Astrocyte (in vitro differentiated cells and primary cell): ENCODE results near the gene APLP2. TPM values are rescaled to one million over a fixed set of nuclear protein-coding genes. Genes with fewer than 3 reads are reported as not detected.
A peak's percentile ranks its signal among the peaks of the same experiment; 100 is the strongest.

Experiments used
- DNase-seq: peaks from one replicate; pipeline ENCODE4 v3.0.0-alpha.2; 2010; ENCODE audit warnings: low read depth
- FAIRE-seq: peaks from 2 replicates; lab custom pipeline; 2011; peaks lifted over from hg19 to GRCh38; lab: Jason Lieb, UNC
- H2AFZ ChIP-seq: 2 replicates; pipeline ENCODE4 v1.6.0; 2012; ENCODE audit warnings: low read depth, low read length, inconsistent platforms
- H3K27ac ChIP-seq: 2 replicates; pipeline ENCODE4 v1.5.1; 2011; ENCODE audit warnings: low read depth, low read length, inconsistent platforms
- H3K27me3 ChIP-seq: 2 replicates; pipeline ENCODE4 v1.6.0; 2011; ENCODE audit warnings: low read length, inconsistent platforms; ENCODE audit not compliant: insufficient read depth
- H3K36me3 ChIP-seq: 2 replicates; pipeline ENCODE4 v1.5.1; 2011; ENCODE audit warnings: low read length, inconsistent platforms; ENCODE audit not compliant: insufficient read depth
- H3K4me1 ChIP-seq: 2 replicates; pipeline ENCODE4 v1.5.1; 2011; ENCODE audit warnings: low read length, inconsistent platforms; ENCODE audit not compliant: insufficient read depth
- H3K4me2 ChIP-seq: 2 replicates; pipeline ENCODE4 v1.6.0; 2012; ENCODE audit warnings: low read length, inconsistent platforms
- H3K4me3 ChIP-seq: 2 replicates; pipeline ENCODE4 v1.5.1; 2011; ENCODE audit warnings: low read depth, mild to moderate bottlenecking, low read length, inconsistent platforms; ENCODE audit not compliant: insufficient read depth
- H3K79me2 ChIP-seq: 2 replicates; pipeline ENCODE4 v1.6.0; 2012; ENCODE audit warnings: mild to moderate bottlenecking, low read length, inconsistent platforms; ENCODE audit not compliant: insufficient read depth
- H3K9ac ChIP-seq: 2 replicates; pipeline ENCODE4 v1.6.0; 2012; ENCODE audit warnings: mild to moderate bottlenecking, low read length, inconsistent platforms
- H3K9me3 ChIP-seq: 2 replicates; pipeline ENCODE4 v1.5.1; 2012; ENCODE audit warnings: low read depth, mild to moderate bottlenecking, low read length, inconsistent platforms; ENCODE audit not compliant: insufficient read depth
- H4K20me1 ChIP-seq: 2 replicates; pipeline ENCODE4 v1.6.0; 2012; ENCODE audit warnings: low read length, inconsistent platforms; ENCODE audit not compliant: insufficient read depth
- H3K27ac Mint-ChIP-seq: one replicate; pipeline ENCODE4 v1.8.0; 2021; ENCODE audit warnings: mild to moderate bottlenecking, mixed read lengths; ENCODE audit not compliant: unreplicated experiment
- H3K27me3 Mint-ChIP-seq: one replicate; pipeline ENCODE4 v1.8.0; 2021; ENCODE audit warnings: low read depth, mixed read lengths; ENCODE audit not compliant: unreplicated experiment
- H3K36me3 Mint-ChIP-seq: one replicate; pipeline ENCODE4 v1.8.0; 2021; ENCODE audit warnings: low read depth, mixed read lengths; ENCODE audit not compliant: unreplicated experiment
- H3K4me1 Mint-ChIP-seq: one replicate; pipeline ENCODE4 v1.8.0; 2021; ENCODE audit warnings: low read depth, mixed read lengths; ENCODE audit not compliant: unreplicated experiment
- H3K4me3 Mint-ChIP-seq: one replicate; pipeline ENCODE4 v1.8.0; 2021; ENCODE audit warnings: mild to moderate bottlenecking, moderate library complexity, mixed read lengths; ENCODE audit not compliant: unreplicated experiment
- H3K9me3 Mint-ChIP-seq: one replicate; pipeline ENCODE4 v1.8.0; 2021; ENCODE audit warnings: mild to moderate bottlenecking, mixed read lengths; ENCODE audit not compliant: unreplicated experiment
- EZH2 ChIP-seq: IDR thresholded peaks from 2 replicates; pipeline ENCODE4 v1.6.1; 2012; ENCODE audit warnings: mild to moderate bottlenecking, low read length, inconsistent platforms; ENCODE audit not compliant: insufficient read depth
- total RNA-seq: library from RNA; stranded (reverse); gene quantifications from 2 replicates; pipeline ENCODE4 v1.2.1, GENCODE V29; 2021
- TF ChIP-seq, protein P1 (sequence below): IDR thresholded peaks from 2 replicates; pipeline ENCODE4 v1.5.1; 2011; ENCODE audit warnings: low read depth, mild to moderate bottlenecking, inconsistent platforms, low read length, moderate library complexity; ENCODE audit not compliant: insufficient read depth

APLP2 gene
- total RNA-seq, 1 donor from 2014 or later, result 849 TPM

DNA sequence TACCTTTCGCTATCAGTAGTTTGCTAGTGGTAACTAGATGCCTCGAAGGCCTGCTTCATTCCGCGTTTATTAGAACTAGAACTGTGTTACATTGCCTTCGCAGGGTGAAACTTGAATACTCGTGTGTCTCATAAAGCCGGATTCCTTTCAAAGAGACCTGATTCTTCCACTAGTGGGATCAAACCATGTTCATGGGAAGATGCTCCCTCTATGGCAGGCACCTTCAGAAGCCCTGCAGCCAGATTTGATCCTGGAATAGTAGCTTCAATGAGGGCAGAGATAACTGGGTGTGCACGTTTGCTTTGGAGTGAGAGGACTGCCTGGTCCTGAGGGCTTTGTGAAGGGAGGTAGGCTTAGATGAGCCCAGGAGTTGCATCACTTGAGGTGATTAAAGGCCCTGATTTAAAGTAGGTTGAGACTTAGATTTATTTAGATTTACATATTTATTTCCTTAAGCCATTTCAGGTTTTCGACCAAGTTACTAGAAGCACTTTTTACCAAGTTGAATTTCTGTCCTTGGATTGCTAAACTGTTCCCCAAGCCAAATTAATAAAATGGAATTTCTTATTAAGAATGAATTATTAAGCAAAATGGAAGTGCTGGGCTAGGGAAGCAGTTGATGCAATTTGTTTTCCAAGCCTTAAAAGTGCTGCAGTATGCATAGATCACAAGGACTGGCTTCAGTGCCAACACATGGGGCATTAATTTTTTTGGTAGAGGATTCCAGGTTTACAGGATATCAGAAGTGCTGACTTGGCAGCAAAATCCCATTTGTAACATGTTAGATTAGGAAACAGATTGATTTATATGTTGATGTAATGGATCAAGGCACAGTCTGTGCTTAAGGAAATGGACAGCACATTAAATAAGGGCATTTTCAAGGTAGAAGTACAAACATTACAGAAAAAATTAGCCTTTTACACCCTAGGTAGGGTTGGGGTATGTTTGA is 32.9 kb downstream of the APLP2 start:
- no peak overlapping the region for H3K4me3 Mint-ChIP-seq
- FAIRE-seq (no peak), DNase-seq (no peak)
- Histone ChIP-seq H3K27ac (no peak overlapping the region), H3K4me3 (no peak overlapping the region), H3K36me3 (no peaks in the 10 kb centered on the region), H3K9me3 (no peaks in the 10 kb centered on the region), H3K4me2 (peak overlapping the region; percentile 60), H3K4me1 (peaks cover 17% of the 10 kb centered on the region), H3K79me2 (peaks cover 56% of the 10 kb centered on the region), H4K20me1 (peaks cover 97% of the 10 kb centered on the region), H2AFZ (no peak overlapping the region), H3K9ac (no peak overlapping the region), H3K27me3 (peaks cover 41% of the 10 kb centered on the region)
- peaks cover 11% of the 10 kb centered on the region for H3K36me3 Mint-ChIP-seq
- H3K27ac Mint-ChIP-seq, result peak overlapping the region; percentile 47
- H3K27me3 Mint-ChIP-seq, result no peaks in the 10 kb centered on the region
- no peak for TF ChIP-seq EZH2
- TF ChIP-seq, protein P1, sequence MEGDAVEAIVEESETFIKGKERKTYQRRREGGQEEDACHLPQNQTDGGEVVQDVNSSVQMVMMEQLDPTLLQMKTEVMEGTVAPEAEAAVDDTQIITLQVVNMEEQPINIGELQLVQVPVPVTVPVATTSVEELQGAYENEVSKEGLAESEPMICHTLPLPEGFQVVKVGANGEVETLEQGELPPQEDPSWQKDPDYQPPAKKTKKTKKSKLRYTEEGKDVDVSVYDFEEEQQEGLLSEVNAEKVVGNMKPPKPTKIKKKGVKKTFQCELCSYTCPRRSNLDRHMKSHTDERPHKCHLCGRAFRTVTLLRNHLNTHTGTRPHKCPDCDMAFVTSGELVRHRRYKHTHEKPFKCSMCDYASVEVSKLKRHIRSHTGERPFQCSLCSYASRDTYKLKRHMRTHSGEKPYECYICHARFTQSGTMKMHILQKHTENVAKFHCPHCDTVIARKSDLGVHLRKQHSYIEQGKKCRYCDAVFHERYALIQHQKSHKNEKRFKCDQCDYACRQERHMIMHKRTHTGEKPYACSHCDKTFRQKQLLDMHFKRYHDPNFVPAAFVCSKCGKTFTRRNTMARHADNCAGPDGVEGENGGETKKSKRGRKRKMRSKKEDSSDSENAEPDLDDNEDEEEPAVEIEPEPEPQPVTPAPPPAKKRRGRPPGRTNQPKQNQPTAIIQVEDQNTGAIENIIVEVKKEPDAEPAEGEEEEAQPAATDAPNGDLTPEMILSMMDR, result no peak
- H3K4me1 Mint-ChIP-seq, result peaks cover 67% of the 10 kb centered on the region
- no peaks in the 10 kb centered on the region for H3K9me3 Mint-ChIP-seq

DNA sequence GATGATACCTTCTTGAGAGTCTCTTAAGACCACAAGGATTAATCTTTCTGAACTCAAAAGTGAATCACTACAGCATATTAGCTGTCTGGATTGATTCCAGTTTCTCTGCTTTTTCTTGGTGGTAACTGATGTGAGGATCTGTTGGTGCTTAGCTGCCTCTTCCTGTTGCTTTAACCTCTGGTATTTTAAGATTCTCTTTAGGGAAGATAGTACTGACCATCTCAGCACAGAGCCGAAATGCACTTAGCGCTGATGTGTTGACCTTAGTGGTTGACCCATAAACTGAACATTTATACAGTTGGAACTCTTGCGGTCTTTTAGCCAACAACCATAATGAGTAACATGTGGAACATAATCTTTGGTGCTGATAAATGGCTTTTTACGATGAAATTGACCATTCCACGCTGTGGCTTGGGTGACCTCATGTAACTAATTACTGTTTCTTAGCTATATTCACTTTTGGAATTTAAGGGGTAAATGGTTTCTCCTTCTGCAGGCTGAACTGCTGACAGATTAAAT is 33.7 kb downstream of the APLP2 start:
- H3K27ac ChIP-seq, result no peak overlapping the region
- no peaks in the 10 kb centered on the region for H3K9me3 Mint-ChIP-seq
- no peaks in the 10 kb centered on the region for H3K36me3 ChIP-seq
- peak overlapping the region; percentile 60 for H3K4me2 ChIP-seq
- peak overlapping the region; percentile 18 for H3K4me3 Mint-ChIP-seq
- H3K4me3 ChIP-seq, result no peak overlapping the region
- no peaks in the 10 kb centered on the region for H3K27me3 Mint-ChIP-seq
- peaks cover 90% of the 10 kb centered on the region for H4K20me1 ChIP-seq
- H3K27me3 ChIP-seq, result peaks cover 41% of the 10 kb centered on the region
- H3K79me2 ChIP-seq, result peaks cover 53% of the 10 kb centered on the region
- FAIRE-seq (peak; percentile 97), DNase-seq (peak; percentile 99)
- no peak overlapping the region for H3K9ac ChIP-seq
- TF ChIP-seq, protein P1, result no peak
- no peak for TF ChIP-seq EZH2
- peaks cover 67% of the 10 kb centered on the region for H3K4me1 Mint-ChIP-seq
- H3K9me3 ChIP-seq, result no peaks in the 10 kb centered on the region
- no peak overlapping the region for H3K27ac Mint-ChIP-seq
- H2AFZ ChIP-seq, result no peak overlapping the region
- H3K36me3 Mint-ChIP-seq, result peaks cover 17% of the 10 kb centered on the region
- H3K4me1 ChIP-seq, result peaks cover 17% of the 10 kb centered on the region
